ENCODE results near the gene THAP3.
"Not testable (repeated sequence)": the region's sequence is repeated elsewhere in the genome, so short reads cannot be mapped to it uniquely, and the experiment has no call there.

- not testable (repeated sequence) for TF ChIP-seq POLR2AphosphoS5, CTCF, POLR2A (IDR thresholded peaks at IDR 0.05)
Measured at GRCh38 chr1:6662468-6662867, 37.8 kb downstream of the THAP3 start.

Measured in prostate gland (tissue), 2 donors.